SK-N-SH (cell line): ENCODE data around the gene GALNT6.
A peak's percentile ranks its signal among the peaks of the same experiment; 100 is the strongest.

Experiments
- TF ChIP-seq, protein P1 (sequence below): fragments of 200-600 bp; sonication (generic); IDR thresholded peaks from 2 replicates; pipeline ENCODE4 v1.6.1; 2017; ENCODE audit warnings: antibody characterized with exemption, mild to moderate bottlenecking, moderate library complexity
- TF ChIP-seq, protein P2 (sequence below): IDR thresholded peaks from 2 replicates; pipeline ENCODE4 v1.6.1; 2012; ENCODE audit warnings: mild to moderate bottlenecking, low read depth, low read length, moderate library complexity

DNA sequence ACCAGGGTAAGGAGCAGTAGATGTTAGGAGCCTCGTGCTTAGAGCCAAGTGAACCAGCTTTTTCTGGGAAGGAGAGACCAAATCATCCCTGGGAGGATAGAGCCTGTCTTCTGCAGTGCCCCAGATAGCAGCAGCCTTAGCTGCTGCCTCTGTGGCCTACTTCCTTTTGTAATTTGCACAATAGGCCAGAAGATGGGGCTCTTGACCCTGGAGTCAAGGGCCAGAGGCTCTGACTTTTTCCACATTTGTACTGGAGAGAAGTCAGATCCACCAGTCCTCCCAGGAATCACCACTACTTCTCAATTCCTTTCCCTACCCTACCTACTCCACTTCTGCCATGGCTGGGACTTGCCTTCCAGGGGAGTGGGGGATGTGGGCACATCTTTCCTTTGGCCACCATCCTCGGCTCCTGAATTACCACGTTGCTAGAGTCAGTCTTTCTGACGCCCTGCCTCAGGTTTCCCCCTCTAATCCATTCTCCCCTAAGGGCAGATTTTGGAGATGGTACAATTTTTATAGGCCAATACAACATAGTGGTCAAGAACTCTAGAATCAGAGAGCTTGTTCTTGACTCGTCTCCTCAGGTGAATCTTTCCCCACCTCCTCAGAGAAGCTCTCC, 30.2 kb upstream of the GALNT6 start:
- TF ChIP-seq, protein P1, sequence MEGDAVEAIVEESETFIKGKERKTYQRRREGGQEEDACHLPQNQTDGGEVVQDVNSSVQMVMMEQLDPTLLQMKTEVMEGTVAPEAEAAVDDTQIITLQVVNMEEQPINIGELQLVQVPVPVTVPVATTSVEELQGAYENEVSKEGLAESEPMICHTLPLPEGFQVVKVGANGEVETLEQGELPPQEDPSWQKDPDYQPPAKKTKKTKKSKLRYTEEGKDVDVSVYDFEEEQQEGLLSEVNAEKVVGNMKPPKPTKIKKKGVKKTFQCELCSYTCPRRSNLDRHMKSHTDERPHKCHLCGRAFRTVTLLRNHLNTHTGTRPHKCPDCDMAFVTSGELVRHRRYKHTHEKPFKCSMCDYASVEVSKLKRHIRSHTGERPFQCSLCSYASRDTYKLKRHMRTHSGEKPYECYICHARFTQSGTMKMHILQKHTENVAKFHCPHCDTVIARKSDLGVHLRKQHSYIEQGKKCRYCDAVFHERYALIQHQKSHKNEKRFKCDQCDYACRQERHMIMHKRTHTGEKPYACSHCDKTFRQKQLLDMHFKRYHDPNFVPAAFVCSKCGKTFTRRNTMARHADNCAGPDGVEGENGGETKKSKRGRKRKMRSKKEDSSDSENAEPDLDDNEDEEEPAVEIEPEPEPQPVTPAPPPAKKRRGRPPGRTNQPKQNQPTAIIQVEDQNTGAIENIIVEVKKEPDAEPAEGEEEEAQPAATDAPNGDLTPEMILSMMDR: peak; percentile 72
- TF ChIP-seq, protein P2, sequence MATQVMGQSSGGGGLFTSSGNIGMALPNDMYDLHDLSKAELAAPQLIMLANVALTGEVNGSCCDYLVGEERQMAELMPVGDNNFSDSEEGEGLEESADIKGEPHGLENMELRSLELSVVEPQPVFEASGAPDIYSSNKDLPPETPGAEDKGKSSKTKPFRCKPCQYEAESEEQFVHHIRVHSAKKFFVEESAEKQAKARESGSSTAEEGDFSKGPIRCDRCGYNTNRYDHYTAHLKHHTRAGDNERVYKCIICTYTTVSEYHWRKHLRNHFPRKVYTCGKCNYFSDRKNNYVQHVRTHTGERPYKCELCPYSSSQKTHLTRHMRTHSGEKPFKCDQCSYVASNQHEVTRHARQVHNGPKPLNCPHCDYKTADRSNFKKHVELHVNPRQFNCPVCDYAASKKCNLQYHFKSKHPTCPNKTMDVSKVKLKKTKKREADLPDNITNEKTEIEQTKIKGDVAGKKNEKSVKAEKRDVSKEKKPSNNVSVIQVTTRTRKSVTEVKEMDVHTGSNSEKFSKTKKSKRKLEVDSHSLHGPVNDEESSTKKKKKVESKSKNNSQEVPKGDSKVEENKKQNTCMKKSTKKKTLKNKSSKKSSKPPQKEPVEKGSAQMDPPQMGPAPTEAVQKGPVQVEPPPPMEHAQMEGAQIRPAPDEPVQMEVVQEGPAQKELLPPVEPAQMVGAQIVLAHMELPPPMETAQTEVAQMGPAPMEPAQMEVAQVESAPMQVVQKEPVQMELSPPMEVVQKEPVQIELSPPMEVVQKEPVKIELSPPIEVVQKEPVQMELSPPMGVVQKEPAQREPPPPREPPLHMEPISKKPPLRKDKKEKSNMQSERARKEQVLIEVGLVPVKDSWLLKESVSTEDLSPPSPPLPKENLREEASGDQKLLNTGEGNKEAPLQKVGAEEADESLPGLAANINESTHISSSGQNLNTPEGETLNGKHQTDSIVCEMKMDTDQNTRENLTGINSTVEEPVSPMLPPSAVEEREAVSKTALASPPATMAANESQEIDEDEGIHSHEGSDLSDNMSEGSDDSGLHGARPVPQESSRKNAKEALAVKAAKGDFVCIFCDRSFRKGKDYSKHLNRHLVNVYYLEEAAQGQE: no peak
